Keratinocyte (primary cell): ENCODE measurements around the gene EIF2D. TPM values are rescaled to one million over a fixed set of nuclear protein-coding genes. Genes with fewer than 3 reads are reported as not detected.

Source experiments
- DNase-seq: peaks from one replicate; pipeline ENCODE4 v3.0.0-alpha.2; 2011; ENCODE audit warnings: low read depth, missing footprints, low spot score
- FAIRE-seq: peaks from 2 replicates; lab custom pipeline; 2011; peaks lifted over from hg19 to GRCh38; lab: Jason Lieb, UNC
- H2AFZ ChIP-seq: 2 replicates; pipeline ENCODE4 v1.6.0; 2012; ENCODE audit warnings: low read length, control low read depth, inconsistent platforms; ENCODE audit not compliant: control insufficient read depth
- H3K27ac ChIP-seq: 2 replicates; pipeline ENCODE4 v1.5.1; 2011; ENCODE audit warnings: low read length; ENCODE audit not compliant: control insufficient read depth, insufficient read depth
- H3K27me3 ChIP-seq: 3 replicates; pipeline ENCODE4 v1.6.0; 2011; ENCODE audit warnings: low read length; ENCODE audit not compliant: control insufficient read depth, insufficient read depth; ENCODE audit errors: extremely low read depth
- H3K36me3 ChIP-seq, 2 experiments: 2 replicates in 1 of 2; 3 replicates in 1 of 2; pipeline ENCODE4 v1.5.1; 2011; ENCODE audit warnings: low read length in 2 of 2, mild to moderate bottlenecking in 1 of 2; ENCODE audit not compliant: control insufficient read depth in 2 of 2, insufficient read depth in 2 of 2; ENCODE audit errors: extremely low read depth in 1 of 2
- H3K4me1 ChIP-seq: 3 replicates; pipeline ENCODE4 v1.5.1; 2011; ENCODE audit warnings: low read length; ENCODE audit not compliant: control insufficient read depth, insufficient read depth; ENCODE audit errors: extremely low read depth
- H3K4me2 ChIP-seq: 3 replicates; pipeline ENCODE4 v1.6.0; 2011; ENCODE audit warnings: low read depth, low read length; ENCODE audit not compliant: control insufficient read depth, insufficient read depth; ENCODE audit errors: extremely low read depth
- H3K4me3 ChIP-seq, 3 experiments: fragments of 200-600 bp in 1 of 3; sonication (generic) in 1 of 3; 2 replicates in 2 of 3; 3 replicates in 1 of 3; pipeline ENCODE4 v1.5.1; 2011 to 2016; ENCODE audit warnings: low read length in 3 of 3, mild to moderate bottlenecking in 3 of 3, control low read depth in 2 of 3, inconsistent platforms in 1 of 3, low read depth in 1 of 3, mixed read lengths in 1 of 3, mixed run types in 1 of 3, moderate library complexity in 1 of 3; ENCODE audit not compliant: control insufficient read depth in 2 of 3, insufficient read depth in 2 of 3; ENCODE audit errors: extremely low read depth in 1 of 3
- H3K79me2 ChIP-seq: 2 replicates; pipeline ENCODE4 v1.6.0; 2012; ENCODE audit warnings: low read length; ENCODE audit not compliant: control insufficient read depth, insufficient read depth
- H3K9ac ChIP-seq: 3 replicates; pipeline ENCODE4 v1.6.0; 2011; ENCODE audit warnings: low read length; ENCODE audit not compliant: control insufficient read depth, insufficient read depth; ENCODE audit errors: extremely low read depth
- H3K9me1 ChIP-seq: 3 replicates; pipeline ENCODE4 v1.6.0; 2011; ENCODE audit warnings: low read length; ENCODE audit not compliant: control insufficient read depth, insufficient read depth; ENCODE audit errors: extremely low read depth
- H3K9me3 ChIP-seq: 2 replicates; pipeline ENCODE4 v1.5.1; 2012; ENCODE audit warnings: low read depth, low read length; ENCODE audit not compliant: control insufficient read depth
- H4K20me1 ChIP-seq: 3 replicates; pipeline ENCODE4 v1.6.0; 2011; ENCODE audit warnings: low read length; ENCODE audit not compliant: control insufficient read depth, insufficient read depth; ENCODE audit errors: extremely low read depth
- EZH2 ChIP-seq: IDR thresholded peaks from one replicate; pipeline ENCODE4 v1.6.1; 2012; ENCODE audit warnings: inconsistent platforms, mild to moderate bottlenecking, low read length, moderate library complexity
- dilution Hi-C: fragments of 300-500 bp; cut with MboI; formaldehyde crosslinking; loops from one replicate; pipeline ENCODE4 v1.7.0; 2020; ENCODE audit warnings: low sequenced_read_pairs; ENCODE audit not compliant: extremely low pct_ligation_motif_present
- polyA plus RNA-seq, 5 experiments: library from polyadenylated mRNA; depleted of rRNA in 3 of 5; stranded (reverse) in 3 of 5; stranded (forward) in 1 of 5; unstranded in 1 of 5; fragments of >200 nt; gene quantifications; 1 replicate in 1 of 5; 2 replicates in 3 of 5; 3 replicates in 1 of 5; pipeline versions ENCODE4 v1.2.1 to v1.2.3, GENCODE V29; 2011 to 2012; ENCODE audit warnings: missing spikeins in 2 of 5, low read depth in 1 of 5, low replicate concordance in 1 of 5
- TF ChIP-seq, protein P1 (sequence below), 3 experiments: IDR thresholded peaks in 1 of 3; conservative IDR thresholded peaks in 1 of 3; optimal IDR thresholded peaks in 1 of 3; 2 replicates in 2 of 3; 3 replicates in 1 of 3; pipeline versions ENCODE3 to v1.5.1; 2011; ENCODE audit warnings: low read length in 3 of 3, mild to moderate bottlenecking in 3 of 3, moderate library complexity in 2 of 3, control low read depth in 1 of 3, inconsistent platforms in 1 of 3; ENCODE audit not compliant: insufficient read depth in 2 of 3; ENCODE audit errors: extremely low read depth in 1 of 3

The EIF2D gene
- polyA plus RNA-seq, 1 donor (not counting 4 experiments of a cell fraction or from before 2014, with no cell fraction given): 60.6 TPM

DNA sequence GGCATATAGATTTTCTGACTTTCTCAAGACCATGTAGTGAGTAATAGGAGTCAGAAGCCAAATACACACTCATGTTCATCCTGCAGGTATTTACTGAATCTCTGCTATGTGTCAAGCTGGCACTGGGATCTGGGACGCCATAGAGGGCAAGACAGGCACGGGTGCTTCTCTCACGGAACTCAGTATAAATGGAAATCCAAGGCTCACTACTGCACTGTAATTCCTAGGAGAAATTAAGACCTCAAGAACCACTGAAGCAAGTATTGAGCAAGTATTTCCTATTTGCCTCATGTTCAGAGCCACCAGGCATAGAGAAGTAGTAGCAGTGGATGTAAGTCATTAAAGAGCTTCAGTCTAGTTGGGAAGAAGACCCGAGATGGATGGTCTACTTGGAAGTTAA, 38.9 kb downstream of the EIF2D start:
- no peak overlapping the region for H3K4me3 ChIP-seq
- H3K79me2 ChIP-seq: no peaks in the 10 kb centered on the region
- H3K4me1 ChIP-seq: no peaks in the 10 kb centered on the region
- no peaks in the 10 kb centered on the region for H3K9me3 ChIP-seq
- H3K9ac ChIP-seq: no peak overlapping the region
- H4K20me1 ChIP-seq: no peaks in the 10 kb centered on the region
- H3K27ac ChIP-seq: no peak overlapping the region
- H3K4me2 ChIP-seq: no peak overlapping the region
- no peaks in the 10 kb centered on the region for H3K36me3 ChIP-seq
- H2AFZ ChIP-seq: no peak overlapping the region
- H3K9me1 ChIP-seq: no peaks in the 10 kb centered on the region
- DNase-seq (no peak), FAIRE-seq (no peak)
- H3K27me3 ChIP-seq: no peaks in the 10 kb centered on the region
- no peak for TF ChIP-seq EZH2
- TF ChIP-seq, protein P1, sequence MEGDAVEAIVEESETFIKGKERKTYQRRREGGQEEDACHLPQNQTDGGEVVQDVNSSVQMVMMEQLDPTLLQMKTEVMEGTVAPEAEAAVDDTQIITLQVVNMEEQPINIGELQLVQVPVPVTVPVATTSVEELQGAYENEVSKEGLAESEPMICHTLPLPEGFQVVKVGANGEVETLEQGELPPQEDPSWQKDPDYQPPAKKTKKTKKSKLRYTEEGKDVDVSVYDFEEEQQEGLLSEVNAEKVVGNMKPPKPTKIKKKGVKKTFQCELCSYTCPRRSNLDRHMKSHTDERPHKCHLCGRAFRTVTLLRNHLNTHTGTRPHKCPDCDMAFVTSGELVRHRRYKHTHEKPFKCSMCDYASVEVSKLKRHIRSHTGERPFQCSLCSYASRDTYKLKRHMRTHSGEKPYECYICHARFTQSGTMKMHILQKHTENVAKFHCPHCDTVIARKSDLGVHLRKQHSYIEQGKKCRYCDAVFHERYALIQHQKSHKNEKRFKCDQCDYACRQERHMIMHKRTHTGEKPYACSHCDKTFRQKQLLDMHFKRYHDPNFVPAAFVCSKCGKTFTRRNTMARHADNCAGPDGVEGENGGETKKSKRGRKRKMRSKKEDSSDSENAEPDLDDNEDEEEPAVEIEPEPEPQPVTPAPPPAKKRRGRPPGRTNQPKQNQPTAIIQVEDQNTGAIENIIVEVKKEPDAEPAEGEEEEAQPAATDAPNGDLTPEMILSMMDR (optimal IDR thresholded peaks at IDR 0.05 in 1 of 3, IDR thresholded peaks at IDR 0.05 in 1 of 3, conservative IDR thresholded peaks at IDR 0.05 in 1 of 3; ENCODE audit: extremely low read depth in 1 of 3, insufficient read depth in 2 of 3, low read length in 3 of 3): no peak
- dilution Hi-C loops: no loop called here

- Histone ChIP-seq H3K9ac (no peak overlapping the region), H3K27me3 (no peaks in the 10 kb centered on the region), H3K9me3 (no peaks in the 10 kb centered on the region), H2AFZ (no peak overlapping the region), H3K9me1 (no peaks in the 10 kb centered on the region), H3K4me2 (no peak overlapping the region), H4K20me1 (no peaks in the 10 kb centered on the region), H3K36me3 (no peaks in the 10 kb centered on the region), H3K27ac (no peak overlapping the region), H3K4me3 (no peak overlapping the region), H3K4me1 (no peaks in the 10 kb centered on the region), H3K79me2 (no peaks in the 10 kb centered on the region)
- dilution Hi-C loops: no loop called here
- TF ChIP-seq, protein P1 (optimal IDR thresholded peaks at IDR 0.05 in 1 of 3, IDR thresholded peaks at IDR 0.05 in 1 of 3, conservative IDR thresholded peaks at IDR 0.05 in 1 of 3; ENCODE audit: extremely low read depth in 1 of 3, insufficient read depth in 2 of 3, low read length in 3 of 3): no peak
- no peak for TF ChIP-seq EZH2
- no peak for FAIRE-seq
- no peak for DNase-seq
These were observed 39.4 kb downstream of the EIF2D start for GRCh38 chr1:206572835-206573234.
